Small intestine (tissue), 7 donors: ENCODE results near the gene PTPN20. TPM values are rescaled to one million over a fixed set of nuclear protein-coding genes. Genes with fewer than 3 reads are reported as not detected.

Experiments
- DNase-seq, 2 donors: peaks; one replicate each; pipeline versions ENCODE4 v3.0.0 to v3.0.0-alpha.2; 2013
- FAIRE-seq: peaks from 2 replicates; lab custom pipeline; 2012; peaks lifted over from hg19 to GRCh38; lab: Jason Lieb, UNC
- H3K27ac ChIP-seq, 3 donors: one replicate each; pipeline ENCODE4 v1.5.1; 2013; ENCODE audit warnings: low read length in 2 of 3, mild to moderate bottlenecking in 2 of 3, control low read depth in 1 of 3, inconsistent platforms in 1 of 3, low read depth in 1 of 3, moderate library complexity in 1 of 3
- H3K27me3 ChIP-seq, 3 donors: one replicate each; pipeline ENCODE4 v1.6.1; 2013; ENCODE audit warnings: low read length in 3 of 3, inconsistent platforms in 1 of 3; ENCODE audit not compliant: control insufficient read depth in 3 of 3, insufficient read depth in 3 of 3
- H3K36me3 ChIP-seq, 3 donors: one replicate each; pipeline ENCODE4 v1.6.1; 2013; ENCODE audit warnings: low read length in 3 of 3, inconsistent platforms in 1 of 3, low read depth in 1 of 3, mild to moderate bottlenecking in 1 of 3, moderate library complexity in 1 of 3; ENCODE audit not compliant: control insufficient read depth in 3 of 3, insufficient read depth in 2 of 3
- H3K4me1 ChIP-seq, 3 donors: one replicate each; pipeline ENCODE4 v1.6.1; 2013; ENCODE audit warnings: low read length in 2 of 3, inconsistent platforms in 1 of 3, low read depth in 1 of 3, mild to moderate bottlenecking in 1 of 3, moderate library complexity in 1 of 3; ENCODE audit not compliant: control insufficient read depth in 3 of 3, insufficient read depth in 2 of 3
- H3K4me3 ChIP-seq, 3 donors: one replicate each; pipeline ENCODE4 v1.5.1; 2013; ENCODE audit warnings: low read length in 3 of 3, control low read depth in 1 of 3, inconsistent platforms in 1 of 3, low read depth in 1 of 3, mild to moderate bottlenecking in 1 of 3, moderate library complexity in 1 of 3
- H3K9me3 ChIP-seq, 2 donors: one replicate each; pipeline ENCODE4 v1.6.1; 2013; ENCODE audit warnings: low read depth in 1 of 2, low read length in 1 of 2; ENCODE audit not compliant: control insufficient read depth in 2 of 2, insufficient read depth in 1 of 2
- WGBS, 3 donors: extraction: QIAGEN DNeasy Blood & Tissue Kit; methylation state at CpG; one replicate each; pipeline ENCODE4 v1.1.7; 2013; 5-methylcytosine and 5-hydroxymethylcytosine counted together
- polyA plus RNA-seq, 4 donors: library from polyadenylated mRNA; stranded (reverse) in 3 of 4; unstranded in 1 of 4; fragments of 200-250 nt in 3 of 4; fragments of 120-200 nt in 1 of 4; gene quantifications; one replicate each; pipeline versions ENCODE4 v1.2.1 to v1.2.3, GENCODE V29; 2013
- donor health status: healthy with polysubstance abuse.
- donor health status: control.
- donor health status: control.
- donor health status: Bipolar disorder and iron deficiency.
- donor health status: healthy.

Gene PTPN20
- polyA plus RNA-seq, 4 donors = 0.45 to 0.81 (median 0.74) TPM

DNA sequence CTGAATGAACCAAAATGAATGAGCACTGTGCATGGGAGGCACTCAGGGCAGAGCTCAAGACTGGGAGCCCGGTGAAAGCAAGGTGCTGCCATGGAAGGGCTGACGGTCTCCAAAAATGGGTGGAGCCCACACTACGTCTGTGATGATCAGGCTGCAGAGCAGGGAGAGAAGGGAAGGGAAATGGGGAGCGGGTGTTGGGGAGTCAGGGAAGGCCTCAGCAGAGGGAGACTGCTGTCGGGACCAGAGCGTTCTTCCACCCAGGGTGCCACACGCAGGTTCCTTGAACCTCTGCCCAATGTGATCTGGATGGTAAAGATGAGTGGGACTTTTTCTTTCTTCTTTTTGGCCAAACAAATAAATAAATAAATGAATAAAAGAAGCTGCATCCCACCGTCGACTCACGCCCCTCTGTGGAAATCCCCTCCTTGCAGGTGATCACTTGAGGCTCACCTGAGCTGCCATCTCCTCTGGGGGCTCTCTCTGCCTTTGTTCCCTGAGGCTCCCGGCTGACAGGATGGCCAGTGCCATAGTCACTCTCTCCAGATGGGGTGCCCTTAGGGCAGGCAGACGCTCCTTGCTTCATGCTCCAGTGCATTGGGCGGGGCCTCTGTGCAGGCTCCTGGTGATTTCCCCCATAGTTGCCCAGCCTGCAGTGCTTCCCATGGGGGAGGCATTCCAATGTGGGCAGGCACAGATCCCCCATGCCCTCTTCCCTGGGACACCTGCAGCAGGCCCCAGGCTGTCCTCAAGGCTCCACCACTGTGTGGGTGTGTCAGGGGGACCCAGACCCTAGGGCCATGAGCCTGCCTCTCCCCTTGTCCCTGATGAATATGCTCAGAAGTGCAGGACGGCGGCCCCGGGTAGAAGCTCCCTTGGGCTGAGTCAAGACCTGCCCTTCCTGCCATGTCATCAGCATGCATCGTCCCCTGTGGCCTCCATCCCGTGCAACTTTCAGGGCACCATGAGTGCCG, 131.8 kb downstream of the PTPN20 start:
- DNase-seq (no peak), FAIRE-seq (no peak)
- H3K36me3 ChIP-seq = no peaks in the 10 kb centered on the region
- H3K4me3 ChIP-seq = no peak overlapping the region
- H3K4me1 ChIP-seq = no peaks in the 10 kb centered on the region
- no peaks in the 10 kb centered on the region for H3K27me3 ChIP-seq
- H3K9me3 ChIP-seq = no peaks in the 10 kb centered on the region
- WGBS, 3 donors = 79 to 81% (median 80%) methylated on average over 16 to 19 of the region's 19 CpGs
- H3K27ac ChIP-seq = no peak overlapping the region

DNA sequence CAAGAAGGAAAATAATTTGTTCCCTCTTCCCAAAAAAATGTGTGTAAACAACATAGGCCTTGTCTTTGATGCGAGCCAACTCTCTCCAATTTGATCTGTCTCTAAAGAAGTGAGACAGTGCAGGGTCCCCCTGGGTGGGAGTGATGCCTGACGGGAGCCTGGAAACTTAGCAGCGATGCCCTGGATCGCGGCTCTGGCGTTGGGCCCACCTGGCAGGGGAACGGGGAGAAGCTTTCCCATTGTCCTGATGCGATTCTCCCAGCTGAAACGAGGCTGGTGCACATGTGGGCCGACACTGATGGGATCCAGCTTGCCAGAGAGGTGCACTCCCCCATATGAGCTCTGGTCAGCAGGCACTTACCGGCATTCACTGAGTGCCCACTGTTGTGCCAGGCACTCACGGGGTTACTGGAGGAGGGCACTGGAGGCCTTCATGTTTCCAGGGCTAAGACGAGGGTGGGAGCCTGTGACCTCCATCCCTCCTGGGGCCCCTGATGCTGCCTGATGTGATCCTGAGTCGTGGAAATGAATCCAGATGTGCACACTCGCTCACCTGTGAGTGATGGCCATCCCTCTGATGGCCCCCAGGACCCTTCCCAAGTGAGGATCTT, 132.8 kb downstream of the PTPN20 start:
- Histone ChIP-seq H3K27me3 (no peaks in the 10 kb centered on the region), H3K36me3 (no peaks in the 10 kb centered on the region), H3K4me1 (no peaks in the 10 kb centered on the region), H3K4me3 (no peak overlapping the region), H3K27ac (no peak overlapping the region), H3K9me3 (no peaks in the 10 kb centered on the region)
- WGBS, 3 donors = 81 to 88% (median 83%) methylated on average over 15 of the region's 15 CpGs
- DNase-seq (no peak), FAIRE-seq (no peak)

DNA sequence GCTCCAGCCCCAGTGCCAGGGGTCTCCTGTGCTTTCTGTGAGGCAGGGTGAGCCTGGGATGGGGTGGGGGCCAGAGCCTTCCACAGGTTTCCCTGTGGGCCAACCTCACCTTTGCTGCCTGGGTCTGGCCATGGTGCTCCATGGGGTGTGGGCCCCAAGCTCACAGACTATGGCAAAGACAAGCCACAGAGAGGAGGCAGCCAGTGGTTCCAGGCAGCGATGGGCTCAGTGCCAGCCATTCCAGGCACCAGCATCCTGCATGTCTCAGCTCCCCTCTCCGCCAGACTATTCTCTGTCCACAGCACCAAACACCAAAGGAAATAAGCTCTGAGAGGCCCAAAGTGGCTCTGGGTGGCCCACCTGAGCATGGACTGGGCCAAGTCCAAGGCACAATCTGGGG, 133.5 kb downstream of the PTPN20 start:
- FAIRE-seq (no peak), DNase-seq (no peak)

DNA sequence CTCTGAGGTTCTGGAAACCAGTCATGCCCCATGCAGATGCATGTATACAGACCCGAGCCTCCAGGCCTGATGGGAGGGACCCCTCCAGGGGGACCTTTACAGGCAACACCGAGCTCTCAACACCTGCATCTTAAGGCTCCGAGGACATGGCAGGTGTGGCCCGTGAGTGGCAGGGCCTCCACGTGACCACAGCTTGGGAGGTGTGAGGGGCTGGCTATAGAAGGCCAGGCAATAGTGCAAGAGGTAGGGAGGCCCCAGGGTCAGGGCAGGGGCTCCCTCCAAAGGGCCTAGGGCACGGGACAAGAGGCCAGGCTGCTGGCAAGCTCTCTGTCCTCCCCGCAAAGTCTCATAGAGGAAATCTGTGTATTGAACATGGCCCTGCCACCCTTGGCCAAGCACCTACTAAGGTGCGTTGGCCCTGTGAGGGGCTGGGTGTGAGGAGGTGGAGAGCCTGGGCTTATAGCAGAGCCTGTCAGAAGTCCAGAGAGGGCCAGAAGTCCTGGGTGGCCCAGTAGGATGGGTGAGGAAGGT, 134.2 kb downstream of the PTPN20 start:
- no peaks in the 10 kb centered on the region for H3K9me3 ChIP-seq
- no peak overlapping the region for H3K4me3 ChIP-seq
- no peaks in the 10 kb centered on the region for H3K27me3 ChIP-seq
- H3K36me3 ChIP-seq = no peaks in the 10 kb centered on the region
- no peak overlapping the region for H3K27ac ChIP-seq
- FAIRE-seq = no peak
- no peaks in the 10 kb centered on the region for H3K4me1 ChIP-seq
- no peak for DNase-seq
- WGBS, 3 donors = 75 to 89% (median 80%) methylated on average over 8 of the region's 8 CpGs

More for the DNA sequence above, 133.5 kb downstream of the PTPN20 start:
- no peaks in the 10 kb centered on the region for H3K4me1 ChIP-seq
- 87 to 97% (median 95%) methylated on average over 2 of the region's 2 CpGs for WGBS, 3 donors
- H3K27me3 ChIP-seq = no peaks in the 10 kb centered on the region
- H3K27ac ChIP-seq = no peak overlapping the region
- no peaks in the 10 kb centered on the region for H3K36me3 ChIP-seq
- H3K9me3 ChIP-seq = no peaks in the 10 kb centered on the region
- H3K4me3 ChIP-seq = no peak overlapping the region

DNA sequence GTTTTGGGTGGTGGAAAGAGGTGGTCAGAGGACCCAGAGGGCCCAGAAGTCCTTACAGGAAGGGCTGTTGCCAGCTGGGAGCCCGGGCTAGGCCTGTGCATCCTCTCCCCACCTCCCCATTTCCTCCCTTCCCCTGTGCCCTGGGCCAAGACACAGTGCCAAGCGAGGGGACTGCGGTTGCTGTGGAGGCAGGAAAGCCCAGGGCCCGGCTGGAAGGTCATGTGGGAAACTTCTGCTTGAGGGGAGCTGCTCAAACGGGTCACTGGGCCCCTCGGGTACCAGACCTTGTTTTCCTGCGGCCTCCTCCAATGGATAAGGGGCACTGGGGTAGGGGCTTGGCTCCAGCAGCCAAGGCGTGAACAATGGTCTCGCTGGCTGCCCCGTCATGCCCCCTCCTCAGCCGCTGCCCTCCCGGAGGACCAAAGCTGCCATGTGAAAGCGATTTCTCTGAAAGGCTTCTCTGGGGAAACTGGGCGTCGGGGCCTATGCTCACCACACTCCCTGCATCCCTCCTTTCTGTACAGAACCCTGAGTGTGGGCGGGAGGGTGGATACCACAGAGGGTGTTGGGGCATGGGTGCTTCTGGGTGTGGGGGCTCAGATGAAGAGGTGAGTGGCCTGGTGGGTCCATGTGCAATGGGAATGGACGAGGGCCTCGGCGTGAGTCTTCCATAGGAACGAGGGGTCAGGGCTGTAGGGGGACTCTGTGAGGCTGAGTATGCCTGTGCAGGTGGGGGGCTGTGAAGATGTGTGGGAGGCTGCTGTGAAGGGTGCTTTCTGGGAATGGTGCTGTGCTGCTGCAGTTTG, 135.3 kb downstream of the PTPN20 start:
- no peaks in the 10 kb centered on the region for H3K4me1 ChIP-seq
- DNase-seq (no peak), FAIRE-seq (no peak)
- H3K9me3 ChIP-seq = no peaks in the 10 kb centered on the region
- H3K27ac ChIP-seq = no peak overlapping the region
- WGBS, 3 donors = 89 to 94% (median 90%) methylated on average over 19 to 20 of the region's 20 CpGs
- no peaks in the 10 kb centered on the region for H3K27me3 ChIP-seq
- H3K4me3 ChIP-seq = no peak overlapping the region
- H3K36me3 ChIP-seq = no peaks in the 10 kb centered on the region

DNA sequence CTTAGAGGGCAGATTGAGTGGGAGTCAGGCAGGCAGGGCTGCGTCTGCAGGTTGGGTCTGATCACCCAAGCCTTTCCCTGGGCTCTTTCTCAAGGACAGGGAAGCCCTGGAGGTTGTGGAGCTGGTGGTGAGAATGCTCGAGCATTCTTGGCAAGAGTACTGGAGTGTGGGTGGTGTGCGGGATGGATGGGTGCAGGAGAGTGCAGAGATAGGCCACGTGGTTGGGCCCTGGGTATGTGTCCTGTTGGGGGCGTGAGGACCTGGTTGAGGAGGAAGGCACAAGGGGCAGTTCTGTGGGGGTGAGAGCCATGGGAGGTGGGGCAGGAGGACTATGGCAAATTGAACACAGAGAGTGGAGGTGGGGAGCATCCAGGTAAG, 135.9 kb downstream of the PTPN20 start:
- no peaks in the 10 kb centered on the region for H3K4me1 ChIP-seq
- no peaks in the 10 kb centered on the region for H3K27me3 ChIP-seq
- no peak for DNase-seq
- H3K4me3 ChIP-seq = no peak overlapping the region
- H3K9me3 ChIP-seq = no peaks in the 10 kb centered on the region
- H3K36me3 ChIP-seq = no peaks in the 10 kb centered on the region
- H3K27ac ChIP-seq = no peak overlapping the region
- FAIRE-seq = no peak
- 62 to 78% (median 64%) methylated on average over 5 of the region's 5 CpGs for WGBS, 3 donors

DNA sequence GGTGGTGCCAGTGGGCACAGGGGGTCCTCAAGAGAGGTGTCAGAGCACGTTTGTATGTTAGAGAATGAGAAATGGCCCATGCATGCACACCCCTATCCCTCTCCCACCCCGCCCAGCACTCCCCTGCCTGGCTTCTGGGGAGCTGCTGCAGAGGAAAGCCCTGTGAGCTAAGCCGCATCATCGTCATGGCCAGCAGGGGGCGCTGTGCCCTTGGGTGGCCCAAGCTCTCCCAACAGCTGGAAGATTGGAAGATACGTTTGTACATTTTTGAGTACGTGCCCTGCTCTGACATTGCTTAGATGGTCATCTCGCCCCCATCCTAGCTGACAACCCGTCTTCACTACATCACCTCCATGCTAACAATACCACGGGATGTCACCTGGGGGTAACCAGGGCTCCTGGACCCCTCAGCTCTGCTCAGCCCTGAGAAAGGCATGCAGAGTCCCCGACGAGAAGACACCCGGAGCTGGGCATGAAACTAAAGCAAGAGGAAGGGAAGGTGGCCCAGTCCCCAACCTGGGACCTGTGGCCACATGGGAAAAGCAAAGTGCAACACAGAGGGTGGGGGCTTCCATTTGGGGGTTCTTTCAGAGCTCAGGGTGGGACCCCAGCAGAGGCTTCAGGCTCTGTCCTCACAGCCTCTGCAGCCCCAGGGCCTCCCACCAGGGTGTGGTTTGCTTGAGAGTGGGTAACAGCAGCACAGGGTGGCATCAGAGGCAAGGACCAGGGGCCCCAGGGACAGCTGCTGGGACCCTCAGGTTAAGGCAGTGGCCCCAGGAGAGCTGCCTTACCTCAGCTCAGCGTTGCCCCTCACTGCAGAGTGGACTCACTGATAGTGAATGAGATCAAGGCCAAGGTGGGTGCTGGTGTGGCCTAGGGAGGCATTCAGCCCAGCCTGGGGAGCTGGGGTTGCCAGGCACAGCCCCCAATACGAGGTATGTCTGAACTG, 136.6 kb downstream of the PTPN20 start:
- Histone ChIP-seq H3K4me3 (no peak overlapping the region), H3K9me3 (no peaks in the 10 kb centered on the region), H3K4me1 (no peaks in the 10 kb centered on the region), H3K27me3 (no peaks in the 10 kb centered on the region), H3K36me3 (no peaks in the 10 kb centered on the region), H3K27ac (no peak overlapping the region)
- FAIRE-seq = no peak
- DNase-seq = peak; percentile 61 to 68
- 34 to 44% (median 35%) methylated on average over 15 of the region's 15 CpGs for WGBS, 3 donors
